Activated T-helper 17 cell treated with anti-CD3 and anti-CD28 coated beads, Interleukin-2, amount 50 U/mL, for 72 hours (primary cell): ENCODE data around the gene WDR83. TPM values are rescaled to one million over a fixed set of nuclear protein-coding genes. Genes with fewer than 3 reads are reported as not detected.
"Not testable (repeated sequence)": the region's sequence is repeated elsewhere in the genome, so short reads cannot be mapped to it uniquely, and the experiment has no call there.

ENCODE experiments used
- ATAC-seq: fragments of 150-1000 bp; cut with Tn5 transposase; replicated peaks from 2 replicates; pipeline ENCODE4 v1.10.0; 2021; ENCODE audit warnings: mild to moderate bottlenecking, moderate library complexity
- H3K27ac Mint-ChIP-seq: one replicate; pipeline ENCODE4 v1.8.0; 2022; ENCODE audit warnings: mixed read lengths
- H3K27me3 Mint-ChIP-seq: one replicate; pipeline ENCODE4 v1.8.0; 2022; ENCODE audit warnings: mixed read lengths
- H3K36me3 Mint-ChIP-seq: one replicate; pipeline ENCODE4 v1.8.0; 2022; ENCODE audit warnings: low read depth, mild to moderate bottlenecking, mixed read lengths
- H3K4me1 Mint-ChIP-seq: one replicate; pipeline ENCODE4 v1.8.0; 2022; ENCODE audit warnings: mixed read lengths
- H3K4me3 Mint-ChIP-seq: one replicate; pipeline ENCODE4 v1.8.0; 2022; ENCODE audit warnings: mild to moderate bottlenecking, mixed read lengths
- H3K9me3 Mint-ChIP-seq: one replicate; pipeline ENCODE4 v1.8.0; 2022; ENCODE audit warnings: mixed read lengths
- total RNA-seq, 2 donors: library from RNA; stranded (reverse); gene quantifications; one replicate each; pipeline ENCODE4 v1.2.3, GENCODE V29; 2022

WDR83 gene
- total RNA-seq, 2 donors from 2014 or later = 17.7 to 30.4 TPM

- ATAC-seq = no peak
- Mint-ChIP-seq H3K27me3 (no peaks in the 10 kb centered on the region), H3K9me3 (no peaks in the 10 kb centered on the region), H3K4me3 (no peak within 1 kb of the TSS), H3K4me1 (no peaks in the 10 kb centered on the region), H3K27ac (no peak within 1 kb of the TSS), H3K36me3 (no peaks in the 10 kb centered on the region)
These were observed 21.0 kb downstream of the WDR83 start, which contains the start of gene GNG14 for GRCh38 chr19:12687496-12688196. TSS of gene GNG14 (plus strand) at chr19:12687998. CDS start at chr19:12688049, 51 bp downstream.

GRCh38 chr19:12689012-12689411 is 22.4 kb downstream of the WDR83 start:
- no peak for ATAC-seq
- Mint-ChIP-seq H3K36me3 (no peaks in the 10 kb centered on the region), H3K4me3 (no peak overlapping the region), H3K27me3 (no peaks in the 10 kb centered on the region), H3K27ac (no peak overlapping the region), H3K4me1 (no peaks in the 10 kb centered on the region), H3K9me3 (no peaks in the 10 kb centered on the region)

- ATAC-seq = no peak
- no peaks in the 10 kb centered on the region for H3K36me3 Mint-ChIP-seq
- H3K9me3 Mint-ChIP-seq = no peaks in the 10 kb centered on the region
- H3K4me3 Mint-ChIP-seq = no peak overlapping the region
- H3K27ac Mint-ChIP-seq = no peak overlapping the region
- no peaks in the 10 kb centered on the region for H3K4me1 Mint-ChIP-seq
- no peaks in the 10 kb centered on the region for H3K27me3 Mint-ChIP-seq
These were observed 23.1 kb downstream of the WDR83 start for GRCh38 chr19:12689581-12690216.

GRCh38 chr19:12692960-12693359 is 26.4 kb downstream of the WDR83 start:
- peaks cover 6% of the 10 kb centered on the region for H3K36me3 Mint-ChIP-seq
- H3K4me1 Mint-ChIP-seq = peaks cover under 1% of the 10 kb centered on the region
- no peak overlapping the region for H3K4me3 Mint-ChIP-seq
- no peaks in the 10 kb centered on the region for H3K9me3 Mint-ChIP-seq
- no peak overlapping the region for H3K27ac Mint-ChIP-seq
- H3K27me3 Mint-ChIP-seq = no peaks in the 10 kb centered on the region
- ATAC-seq = no peak

- H3K4me1 Mint-ChIP-seq = peaks cover 5% of the 10 kb centered on the region
- ATAC-seq = no peak
- no peaks in the 10 kb centered on the region for H3K9me3 Mint-ChIP-seq
- H3K36me3 Mint-ChIP-seq = peaks cover 18% of the 10 kb centered on the region
- no peak overlapping the region for H3K27ac Mint-ChIP-seq
- no peak overlapping the region for H3K4me3 Mint-ChIP-seq
- H3K27me3 Mint-ChIP-seq = no peaks in the 10 kb centered on the region
These were observed 28.0 kb downstream of the WDR83 start for GRCh38 chr19:12694641-12695040.

- H3K4me3 Mint-ChIP-seq = peak overlapping the region; percentile 89
- peaks cover 18% of the 10 kb centered on the region for H3K36me3 Mint-ChIP-seq
- H3K27me3 Mint-ChIP-seq = no peaks in the 10 kb centered on the region
- ATAC-seq = no peak
- H3K4me1 Mint-ChIP-seq = peaks cover 5% of the 10 kb centered on the region
- H3K9me3 Mint-ChIP-seq = no peaks in the 10 kb centered on the region
- H3K27ac Mint-ChIP-seq = no peak overlapping the region
These were observed 28.5 kb downstream of the WDR83 start for GRCh38 chr19:12695096-12695495.

- ATAC-seq = no peak
- peaks cover 5% of the 10 kb centered on the region for H3K4me1 Mint-ChIP-seq
- no peaks in the 10 kb centered on the region for H3K27me3 Mint-ChIP-seq
- no peak overlapping the region for H3K27ac Mint-ChIP-seq
- no peaks in the 10 kb centered on the region for H3K9me3 Mint-ChIP-seq
- H3K4me3 Mint-ChIP-seq = peak overlapping the region; percentile 89
- H3K36me3 Mint-ChIP-seq = peaks cover 18% of the 10 kb centered on the region
These were observed 28.9 kb downstream of the WDR83 start for GRCh38 chr19:12695514-12695913.

GRCh38 chr19:12695997-12696365 is 29.4 kb downstream of the WDR83 start:
- no peaks in the 10 kb centered on the region for H3K27me3 Mint-ChIP-seq
- peaks cover 5% of the 10 kb centered on the region for H3K4me1 Mint-ChIP-seq
- peak overlapping the region; percentile 84 for H3K27ac Mint-ChIP-seq
- peaks cover 21% of the 10 kb centered on the region for H3K36me3 Mint-ChIP-seq
- ATAC-seq = peak; percentile 19
- H3K9me3 Mint-ChIP-seq = no peaks in the 10 kb centered on the region
- H3K4me3 Mint-ChIP-seq = peak overlapping the region; percentile 89

GRCh38 chr19:12696366-12697335 is 30.0 kb downstream of the WDR83 start, which contains the start of gene FBXW9:
TSS of gene FBXW9 (minus strand) at chr19:12696631. CDS start at chr19:12696581, 50 bp downstream.
- peak within 1 kb of the TSS; percentile 84 for H3K27ac Mint-ChIP-seq

GRCh38 chr19:12697425-12697824 is 30.8 kb downstream of the WDR83 start:
- not testable (repeated sequence) for H3K27me3 Mint-ChIP-seq, ATAC-seq, H3K27ac Mint-ChIP-seq, H3K9me3 Mint-ChIP-seq, H3K4me1 Mint-ChIP-seq
- Mint-ChIP-seq H3K4me3 (peak overlapping the region; percentile 89), H3K36me3 (peaks cover 33% of the 10 kb centered on the region)

More at GRCh38 chr19:12696366-12697335, 30.0 kb downstream of the WDR83 start, which contains the start of gene FBXW9:
- no peaks in the 10 kb centered on the region for H3K27me3 Mint-ChIP-seq
- H3K36me3 Mint-ChIP-seq = peaks cover 27% of the 10 kb centered on the region
- H3K4me1 Mint-ChIP-seq = peaks cover 5% of the 10 kb centered on the region
- no peaks in the 10 kb centered on the region for H3K9me3 Mint-ChIP-seq
- ATAC-seq = peak; percentile 94
- H3K4me3 Mint-ChIP-seq = peak within 1 kb of the TSS; percentile 89

- Mint-ChIP-seq H3K9me3 (no peaks in the 10 kb centered on the region), H3K36me3 (peaks cover 40% of the 10 kb centered on the region), H3K4me1 (peaks cover 5% of the 10 kb centered on the region), H3K27me3 (no peaks in the 10 kb centered on the region), H3K4me3 (peak overlapping the region; percentile 43), H3K27ac (no peak overlapping the region)
- ATAC-seq = no peak
These were observed 31.5 kb downstream of the WDR83 start for GRCh38 chr19:12698138-12698537.

GRCh38 chr19:12701596-12702282 is 35.1 kb downstream of the WDR83 start:
- no peak overlapping the region for H3K27ac Mint-ChIP-seq
- H3K4me3 Mint-ChIP-seq = no peak overlapping the region
- peaks cover 5% of the 10 kb centered on the region for H3K4me1 Mint-ChIP-seq
- peaks cover 72% of the 10 kb centered on the region for H3K36me3 Mint-ChIP-seq
- no peak for ATAC-seq
- H3K9me3 Mint-ChIP-seq = no peaks in the 10 kb centered on the region
- no peaks in the 10 kb centered on the region for H3K27me3 Mint-ChIP-seq

- Mint-ChIP-seq H3K27me3 (no peaks in the 10 kb centered on the region), H3K4me1 (peaks cover 3% of the 10 kb centered on the region), H3K27ac (no peak overlapping the region), H3K9me3 (no peaks in the 10 kb centered on the region), H3K36me3 (peaks cover 81% of the 10 kb centered on the region), H3K4me3 (no peak overlapping the region)
- ATAC-seq = no peak
These were observed 36.4 kb downstream of the WDR83 start for GRCh38 chr19:12703046-12703445.

GRCh38 chr19:12705169-12705568 is 38.6 kb downstream of the WDR83 start:
- ATAC-seq = no peak
- no peak overlapping the region for H3K4me3 Mint-ChIP-seq
- no peak overlapping the region for H3K27ac Mint-ChIP-seq

More at GRCh38 chr19:12705169-12705568, 38.6 kb downstream of the WDR83 start:
- Mint-ChIP-seq H3K36me3 (peaks cover 91% of the 10 kb centered on the region), H3K9me3 (no peaks in the 10 kb centered on the region), H3K4me1 (no peaks in the 10 kb centered on the region), H3K27me3 (no peaks in the 10 kb centered on the region)
